ENCODE data around the gene TMX4.

DNA sequence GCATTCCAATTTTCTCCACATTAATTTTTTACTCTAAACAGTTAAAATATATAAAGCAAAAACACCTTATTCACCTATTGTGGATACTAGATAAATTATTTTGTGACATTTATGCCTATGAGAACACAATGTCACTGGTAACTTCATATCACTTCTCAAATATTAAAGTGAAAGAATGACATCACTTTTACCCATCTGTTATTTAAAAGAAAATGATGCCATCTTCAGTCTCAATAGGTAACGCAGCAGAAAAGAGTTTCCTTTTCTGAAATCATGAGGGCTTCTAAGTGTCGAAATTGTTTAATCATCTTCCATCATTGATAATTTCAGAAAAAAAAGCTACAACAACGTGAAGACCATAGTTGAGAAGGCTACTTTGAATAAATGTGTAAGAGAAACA is 82.2 kb downstream of the TMX4 start:
- no peak for TF ChIP-seq CTCF (IDR thresholded peaks at IDR 0.05; ENCODE audit: control extremely low read depth in 1 of 3, insufficient read depth in 1 of 3, low read depth in 1 of 3, low read length in 3 of 3)
- no peak for TF ChIP-seq POLR2AphosphoS5 (IDR thresholded peaks at IDR 0.05; ENCODE audit: low read depth, low read length)

Measured in H1 (cell line).